ENCODE results near the gene HIPK2.

DNA sequence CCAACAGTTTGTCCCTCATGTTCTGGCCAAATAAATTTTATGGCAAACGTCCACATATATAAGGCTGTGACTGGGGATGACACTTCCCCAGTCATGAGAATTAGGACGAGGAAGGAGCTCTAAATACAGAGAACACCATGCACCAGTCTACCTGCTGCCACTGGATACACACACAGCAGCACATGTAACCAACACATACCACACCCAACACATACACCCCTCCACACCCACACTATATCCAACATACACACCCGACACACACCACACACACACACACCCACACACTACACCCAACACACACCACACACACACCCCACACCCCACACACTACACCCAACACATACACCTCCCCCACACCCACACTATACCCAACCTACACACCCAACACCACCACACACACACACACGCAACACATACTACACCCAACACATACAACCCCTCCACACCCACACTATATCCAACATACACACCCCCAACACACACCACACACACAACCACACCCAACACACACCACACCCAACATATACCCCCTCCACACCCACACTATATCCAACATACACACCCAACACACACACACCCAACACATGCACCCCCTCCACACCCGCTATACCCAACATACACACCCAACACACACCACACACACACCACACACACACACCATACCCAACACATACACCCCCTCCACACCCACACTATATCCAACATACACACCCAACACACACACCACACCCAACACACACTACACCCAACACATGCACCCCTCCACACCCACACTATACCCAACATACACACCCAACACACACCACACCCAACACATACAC, 74.1 kb downstream of the HIPK2 start:
- TF ChIP-seq, protein P1, sequence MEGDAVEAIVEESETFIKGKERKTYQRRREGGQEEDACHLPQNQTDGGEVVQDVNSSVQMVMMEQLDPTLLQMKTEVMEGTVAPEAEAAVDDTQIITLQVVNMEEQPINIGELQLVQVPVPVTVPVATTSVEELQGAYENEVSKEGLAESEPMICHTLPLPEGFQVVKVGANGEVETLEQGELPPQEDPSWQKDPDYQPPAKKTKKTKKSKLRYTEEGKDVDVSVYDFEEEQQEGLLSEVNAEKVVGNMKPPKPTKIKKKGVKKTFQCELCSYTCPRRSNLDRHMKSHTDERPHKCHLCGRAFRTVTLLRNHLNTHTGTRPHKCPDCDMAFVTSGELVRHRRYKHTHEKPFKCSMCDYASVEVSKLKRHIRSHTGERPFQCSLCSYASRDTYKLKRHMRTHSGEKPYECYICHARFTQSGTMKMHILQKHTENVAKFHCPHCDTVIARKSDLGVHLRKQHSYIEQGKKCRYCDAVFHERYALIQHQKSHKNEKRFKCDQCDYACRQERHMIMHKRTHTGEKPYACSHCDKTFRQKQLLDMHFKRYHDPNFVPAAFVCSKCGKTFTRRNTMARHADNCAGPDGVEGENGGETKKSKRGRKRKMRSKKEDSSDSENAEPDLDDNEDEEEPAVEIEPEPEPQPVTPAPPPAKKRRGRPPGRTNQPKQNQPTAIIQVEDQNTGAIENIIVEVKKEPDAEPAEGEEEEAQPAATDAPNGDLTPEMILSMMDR (IDR thresholded peaks at IDR 0.05), result no peak
- no peak for TF ChIP-seq POLR2A (IDR thresholded peaks at IDR 0.05)
